SU-DHL-6 (cell line): Measurements from ENCODE around the gene RALGPS1.

Experiments used
- H2AFZ ChIP-seq: fragments of 200-600 bp; sonication (generic); 2 replicates; pipeline ENCODE4 v1.6.1; 2014; ENCODE audit warnings: low read depth, mild to moderate bottlenecking, moderate library complexity, mixed read lengths, antibody characterized with exemption, low read length; ENCODE audit not compliant: severe bottlenecking
- H3F3A ChIP-seq: fragments of 200-600 bp; shearing (Covaris generic); 2 replicates; pipeline ENCODE4 v1.6.0; 2016; ENCODE audit warnings: antibody characterized with exemption, mild to moderate bottlenecking; ENCODE audit not compliant: insufficient read depth
- H3K27ac ChIP-seq: fragments of 200-600 bp; sonication (generic); 2 replicates; pipeline ENCODE4 v1.5.1; 2016; ENCODE audit warnings: low read depth, mild to moderate bottlenecking, low read length, moderate library complexity, mixed read lengths
- H3K27me3 ChIP-seq: fragments of 200-600 bp; sonication (generic), shearing (Covaris generic); 2 replicates; pipeline ENCODE4 v1.6.0; 2014; ENCODE audit warnings: mild to moderate bottlenecking, low read length
- H3K36me3 ChIP-seq: fragments of 200-600 bp; sonication (generic); 2 replicates; pipeline ENCODE4 v1.6.1; 2014; ENCODE audit warnings: mild to moderate bottlenecking, low read length, mixed read lengths
- H3K4me2 ChIP-seq: fragments of 300-600, 200-600 bp; shearing (Covaris generic), sonication (generic); 2 replicates; pipeline ENCODE4 v1.6.0; 2014; ENCODE audit warnings: low read length, low read depth, mild to moderate bottlenecking; ENCODE audit not compliant: poor library complexity, severe bottlenecking
- H3K4me3 ChIP-seq: fragments of 200-600 bp; sonication (generic); 2 replicates; pipeline ENCODE4 v1.5.1; 2014; ENCODE audit warnings: antibody characterized with exemption, low read length, mild to moderate bottlenecking, mixed read lengths; ENCODE audit not compliant: insufficient read depth, poor library complexity, severe bottlenecking
- H3K79me2 ChIP-seq: fragments of 200-600 bp; sonication (generic); 2 replicates; pipeline ENCODE4 v1.6.1; 2014; ENCODE audit warnings: mild to moderate bottlenecking, low read length, moderate library complexity; ENCODE audit not compliant: insufficient read depth
- H3K9ac ChIP-seq: fragments of 200-600 bp; sonication (generic); 2 replicates; pipeline ENCODE4 v1.7.0; 2014; ENCODE audit warnings: mild to moderate bottlenecking, low read length
- H3K9me2 ChIP-seq: fragments of 200-600 bp; sonication (generic); replicated peaks from 2 replicates; pipeline ENCODE4 v1.6.1; 2014; ENCODE audit warnings: low read length; ENCODE audit not compliant: insufficient read depth
- H3K9me3 ChIP-seq: fragments of 200-600 bp; sonication (generic); 2 replicates; pipeline ENCODE4 v1.6.1; 2014; ENCODE audit warnings: low read length, mixed read lengths; ENCODE audit not compliant: insufficient read depth
- H4K20me1 ChIP-seq: fragments of 200-600 bp; sonication (generic); 2 replicates; pipeline ENCODE4 v1.6.1; 2014; ENCODE audit warnings: low read depth, mild to moderate bottlenecking, antibody characterized with exemption, low read length, moderate library complexity, mixed read lengths
- EZH2phosphoT487 ChIP-seq: fragments of 200-600 bp; sonication (generic), shearing (Covaris generic); conservative IDR thresholded peaks from 2 replicates; pipeline ENCODE4 v1.6.1; 2018; ENCODE audit warnings: mild to moderate bottlenecking, antibody characterized with exemption, low read length, moderate library complexity, mixed read lengths
- TF ChIP-seq, protein P1 (sequence below): fragments of 200-600 bp; sonication (generic); IDR thresholded peaks from one replicate; pipeline ENCODE4 v1.5.1; 2017; ENCODE audit warnings: antibody characterized with exemption, mild to moderate bottlenecking, low read length, moderate library complexity; ENCODE audit not compliant: insufficient read depth, poor library complexity, severe bottlenecking

The RALGPS1 gene

DNA sequence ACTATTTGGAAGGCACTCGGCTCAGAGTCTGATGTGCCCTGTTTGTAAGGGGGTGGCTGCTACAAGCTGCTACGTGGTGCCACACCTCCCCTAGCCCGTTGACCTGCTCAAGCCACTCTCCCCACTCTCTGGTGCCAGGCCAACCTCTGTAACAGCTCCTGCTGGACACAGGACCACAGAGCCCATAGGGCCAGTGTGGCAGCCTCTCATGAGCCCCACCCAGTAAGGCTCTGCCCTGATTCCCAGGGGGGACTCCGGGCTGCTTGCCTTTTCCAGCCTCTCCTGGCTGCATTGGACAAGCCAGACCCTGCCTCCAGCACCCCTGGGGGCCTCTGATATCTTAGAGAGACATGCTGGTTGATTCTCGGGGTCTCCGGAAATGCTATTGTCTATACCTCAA, 261.2 kb downstream of the RALGPS1 start:
- Histone ChIP-seq H4K20me1 (no peaks in the 10 kb centered on the region), H3K36me3 (no peaks in the 10 kb centered on the region), H3K79me2 (no peaks in the 10 kb centered on the region), H3K9me3 (no peaks in the 10 kb centered on the region), H3K27ac (no peak overlapping the region), H3K9me2 (no peaks in the 10 kb centered on the region), H3K27me3 (no peaks in the 10 kb centered on the region), H3K9ac (no peak overlapping the region), H3K4me3 (no peak overlapping the region), H3K4me2 (no peak overlapping the region), H2AFZ (no peak overlapping the region), H3F3A (no peaks in the 10 kb centered on the region)
- TF ChIP-seq EZH2phosphoT487 = no peak
- TF ChIP-seq, protein P1, sequence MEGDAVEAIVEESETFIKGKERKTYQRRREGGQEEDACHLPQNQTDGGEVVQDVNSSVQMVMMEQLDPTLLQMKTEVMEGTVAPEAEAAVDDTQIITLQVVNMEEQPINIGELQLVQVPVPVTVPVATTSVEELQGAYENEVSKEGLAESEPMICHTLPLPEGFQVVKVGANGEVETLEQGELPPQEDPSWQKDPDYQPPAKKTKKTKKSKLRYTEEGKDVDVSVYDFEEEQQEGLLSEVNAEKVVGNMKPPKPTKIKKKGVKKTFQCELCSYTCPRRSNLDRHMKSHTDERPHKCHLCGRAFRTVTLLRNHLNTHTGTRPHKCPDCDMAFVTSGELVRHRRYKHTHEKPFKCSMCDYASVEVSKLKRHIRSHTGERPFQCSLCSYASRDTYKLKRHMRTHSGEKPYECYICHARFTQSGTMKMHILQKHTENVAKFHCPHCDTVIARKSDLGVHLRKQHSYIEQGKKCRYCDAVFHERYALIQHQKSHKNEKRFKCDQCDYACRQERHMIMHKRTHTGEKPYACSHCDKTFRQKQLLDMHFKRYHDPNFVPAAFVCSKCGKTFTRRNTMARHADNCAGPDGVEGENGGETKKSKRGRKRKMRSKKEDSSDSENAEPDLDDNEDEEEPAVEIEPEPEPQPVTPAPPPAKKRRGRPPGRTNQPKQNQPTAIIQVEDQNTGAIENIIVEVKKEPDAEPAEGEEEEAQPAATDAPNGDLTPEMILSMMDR = no peak

- H3K27ac ChIP-seq = no peak overlapping the region
- H3K27me3 ChIP-seq = no peaks in the 10 kb centered on the region
- no peak overlapping the region for H3K4me2 ChIP-seq
- no peak for TF ChIP-seq EZH2phosphoT487
- TF ChIP-seq, protein P1 = no peak
- no peaks in the 10 kb centered on the region for H3F3A ChIP-seq
- H3K79me2 ChIP-seq = no peaks in the 10 kb centered on the region
- no peaks in the 10 kb centered on the region for H4K20me1 ChIP-seq
- no peaks in the 10 kb centered on the region for H3K9me3 ChIP-seq
- no peak overlapping the region for H2AFZ ChIP-seq
- no peak overlapping the region for H3K9ac ChIP-seq
- H3K9me2 ChIP-seq = no peaks in the 10 kb centered on the region
- no peaks in the 10 kb centered on the region for H3K36me3 ChIP-seq
- H3K4me3 ChIP-seq = no peak overlapping the region
Observed at GRCh38 chr9:127176631-127177030, 262.0 kb downstream of the RALGPS1 start.

DNA sequence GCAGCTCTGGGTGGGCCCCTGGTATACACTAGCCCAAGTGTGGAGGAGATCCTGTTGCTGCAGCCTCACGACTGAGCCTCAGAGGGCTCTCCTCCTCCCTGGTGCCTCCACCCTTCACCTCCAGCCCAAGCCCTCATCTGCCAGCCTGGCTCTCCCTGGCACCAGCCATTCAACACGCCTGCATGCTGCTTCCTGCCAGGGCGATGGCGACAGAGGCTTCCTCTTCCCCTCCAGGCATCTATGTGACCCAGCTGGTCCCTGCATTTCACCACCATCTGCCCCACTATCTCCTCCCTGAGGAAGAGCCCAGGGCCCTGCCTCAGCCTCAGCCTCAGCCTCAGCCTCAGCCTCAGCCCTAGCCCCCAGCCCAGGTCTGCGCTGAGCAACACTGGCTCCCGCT, 262.6 kb downstream of the RALGPS1 start:
- H4K20me1 ChIP-seq = no peaks in the 10 kb centered on the region
- no peaks in the 10 kb centered on the region for H3K27me3 ChIP-seq
- H3K9me3 ChIP-seq = no peaks in the 10 kb centered on the region
- no peaks in the 10 kb centered on the region for H3K79me2 ChIP-seq
- H3K4me3 ChIP-seq = no peak overlapping the region
- TF ChIP-seq, protein P1 = no peak
- no peak for TF ChIP-seq EZH2phosphoT487
- no peaks in the 10 kb centered on the region for H3F3A ChIP-seq
- H3K9me2 ChIP-seq = no peaks in the 10 kb centered on the region
- H3K9ac ChIP-seq = no peak overlapping the region
- no peaks in the 10 kb centered on the region for H3K36me3 ChIP-seq
- no peak overlapping the region for H3K27ac ChIP-seq
- no peak overlapping the region for H3K4me2 ChIP-seq
- H2AFZ ChIP-seq = no peak overlapping the region
